Neural crest cell (in vitro differentiated cells): ENCODE measurements around the gene PFDN5. TPM values are rescaled to one million over a fixed set of nuclear protein-coding genes. Genes with fewer than 3 reads are reported as not detected.

Experiments
- DNase-seq: peaks from one replicate; pipeline ENCODE4 v3.0.0; 2021; ENCODE audit warnings: low read depth, mixed read lengths, low spot score
- H3K27ac Mint-ChIP-seq: one replicate; pipeline ENCODE4 v1.8.0; 2021; ENCODE audit warnings: mild to moderate bottlenecking, mixed read lengths; ENCODE audit not compliant: unreplicated experiment
- H3K27me3 Mint-ChIP-seq: 2 replicates; pipeline ENCODE4 v1.8.0; 2021; ENCODE audit warnings: low read depth, mild to moderate bottlenecking, mixed read lengths
- H3K36me3 Mint-ChIP-seq: 2 replicates; pipeline ENCODE4 v1.8.0; 2021; ENCODE audit warnings: low read depth, mild to moderate bottlenecking, mixed read lengths
- H3K4me1 Mint-ChIP-seq: 2 replicates; pipeline ENCODE4 v1.8.0; 2021; ENCODE audit warnings: mixed read lengths
- H3K4me3 Mint-ChIP-seq: one replicate; pipeline ENCODE4 v1.8.0; 2021; ENCODE audit warnings: mild to moderate bottlenecking, mixed read lengths
- H3K9me3 Mint-ChIP-seq: 2 replicates; pipeline ENCODE4 v1.8.0; 2021; ENCODE audit warnings: mixed read lengths
- CTCF ChIP-seq: fragments of 200-600 bp; sonication (generic); conservative IDR thresholded peaks from 2 replicates; pipeline ENCODE4 v1.5.0; 2021; ENCODE audit warnings: antibody characterized with exemption, mild to moderate bottlenecking
- total RNA-seq: library from RNA; stranded (reverse); gene quantifications from 2 replicates; pipeline ENCODE4 v1.2.1, GENCODE V29; 2021

PFDN5 gene
- total RNA-seq, 1 donor from 2014 or later = 326 TPM

GRCh38 chr12:53332744-53333143 lies 37.4 kb downstream of the PFDN5 start:
- no peaks in the 10 kb centered on the region for H3K9me3 Mint-ChIP-seq
- no peak for TF ChIP-seq CTCF
- peaks cover 4% of the 10 kb centered on the region for H3K4me1 Mint-ChIP-seq
- no peaks in the 10 kb centered on the region for H3K36me3 Mint-ChIP-seq
- no peak for DNase-seq
- no peak overlapping the region for H3K4me3 Mint-ChIP-seq
- no peak overlapping the region for H3K27ac Mint-ChIP-seq
- H3K27me3 Mint-ChIP-seq = peaks cover under 1% of the 10 kb centered on the region

GRCh38 chr12:53333289-53333688 lies 37.9 kb downstream of the PFDN5 start:
- Mint-ChIP-seq H3K4me3 (no peak overlapping the region), H3K27ac (no peak overlapping the region), H3K27me3 (peaks cover 4% of the 10 kb centered on the region), H3K9me3 (no peaks in the 10 kb centered on the region), H3K36me3 (no peaks in the 10 kb centered on the region), H3K4me1 (peaks cover 5% of the 10 kb centered on the region)
- no peak for TF ChIP-seq CTCF
- no peak for DNase-seq

GRCh38 chr12:53333845-53334244 lies 38.5 kb downstream of the PFDN5 start:
- no peak for TF ChIP-seq CTCF
- DNase-seq = no peak
- Mint-ChIP-seq H3K27ac (no peak overlapping the region), H3K36me3 (no peaks in the 10 kb centered on the region), H3K27me3 (peaks cover 6% of the 10 kb centered on the region), H3K4me1 (peaks cover 5% of the 10 kb centered on the region), H3K4me3 (no peak overlapping the region), H3K9me3 (no peaks in the 10 kb centered on the region)

GRCh38 chr12:53334822-53335221 lies 39.5 kb downstream of the PFDN5 start:
- TF ChIP-seq CTCF = no peak
- H3K4me3 Mint-ChIP-seq = no peak overlapping the region
- no peak for DNase-seq
- H3K9me3 Mint-ChIP-seq = no peaks in the 10 kb centered on the region
- H3K27me3 Mint-ChIP-seq = peaks cover 8% of the 10 kb centered on the region
- peaks cover 5% of the 10 kb centered on the region for H3K4me1 Mint-ChIP-seq
- no peak overlapping the region for H3K27ac Mint-ChIP-seq
- H3K36me3 Mint-ChIP-seq = no peaks in the 10 kb centered on the region

GRCh38 chr12:53336181-53336681 lies 40.9 kb downstream of the PFDN5 start, which contains the start of gene SP7:
TSS of gene SP7 (minus strand) at chr12:53336354. CDS start at chr12:53335646, 708 bp downstream.
- no peaks in the 10 kb centered on the region for H3K36me3 Mint-ChIP-seq
- peaks cover 5% of the 10 kb centered on the region for H3K4me1 Mint-ChIP-seq
- no peak for DNase-seq
- H3K27me3 Mint-ChIP-seq = peaks cover 15% of the 10 kb centered on the region
- no peak within 1 kb of the TSS for H3K27ac Mint-ChIP-seq
- no peaks in the 10 kb centered on the region for H3K9me3 Mint-ChIP-seq
- no peak within 1 kb of the TSS for H3K4me3 Mint-ChIP-seq
- TF ChIP-seq CTCF = no peak
